ENCODE results near the gene TCF20. TPM values are rescaled to one million over a fixed set of nuclear protein-coding genes. Genes with fewer than 3 reads are reported as not detected.
A peak's percentile ranks its signal among the peaks of the same experiment; 100 is the strongest.

TCF20 gene
- polyA plus RNA-seq, 5 donors, result 20.6 to 24.9 (median 23.2) TPM

GRCh38 chr22:42265321-42265720, 5.1 kb downstream of the TCF20 start:
- DNase-seq, result no peak

DNA sequence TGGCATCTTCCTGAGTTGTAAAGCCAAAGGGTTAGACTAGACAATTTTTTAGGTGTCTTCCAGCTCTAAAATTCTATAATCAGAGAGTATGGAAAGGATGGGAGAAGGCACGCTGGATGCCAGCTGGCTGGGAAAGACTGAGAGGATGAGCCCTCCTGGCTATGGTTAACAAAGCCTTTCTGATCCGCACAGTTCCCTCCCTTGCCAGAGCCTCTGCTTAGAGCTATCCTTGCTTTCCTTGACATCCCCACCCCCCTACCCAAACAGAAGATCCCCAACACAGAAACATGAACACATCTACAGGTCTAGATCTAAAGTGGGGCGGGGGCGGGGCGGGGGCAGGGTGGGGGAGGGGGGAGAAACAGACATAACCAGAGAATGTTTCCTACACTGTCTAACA, 6.5 kb downstream of the TCF20 start:
- no peak for DNase-seq

- no peak for DNase-seq
Observed at GRCh38 chr22:42262964-42263363, 7.5 kb downstream of the TCF20 start.

DNA sequence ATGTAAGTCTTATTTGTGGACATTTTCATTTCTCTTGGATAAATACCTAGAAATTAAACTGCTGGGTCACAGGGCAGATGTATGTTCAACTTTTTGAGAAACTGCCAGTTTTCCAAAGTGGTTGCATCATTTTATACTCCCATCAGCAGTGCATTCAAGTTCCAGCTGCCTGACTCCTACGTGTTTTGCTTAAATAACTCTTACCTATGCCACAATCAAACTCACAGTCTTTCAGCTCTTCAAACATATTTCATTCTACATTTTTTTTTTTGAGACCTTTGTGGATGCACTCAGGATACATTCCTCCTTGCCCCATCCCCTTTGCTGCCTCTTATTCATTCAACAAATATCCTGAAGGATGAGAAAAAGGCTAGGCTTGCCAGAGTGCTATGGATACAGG, 9.2 kb downstream of the TCF20 start:
- DNase-seq, result no peak

- no peak for DNase-seq
Observed at GRCh38 chr22:42258126-42258525, 12.3 kb downstream of the TCF20 start.

GRCh38 chr22:42257386-42257785, 13.1 kb downstream of the TCF20 start:
- no peak for DNase-seq

DNA sequence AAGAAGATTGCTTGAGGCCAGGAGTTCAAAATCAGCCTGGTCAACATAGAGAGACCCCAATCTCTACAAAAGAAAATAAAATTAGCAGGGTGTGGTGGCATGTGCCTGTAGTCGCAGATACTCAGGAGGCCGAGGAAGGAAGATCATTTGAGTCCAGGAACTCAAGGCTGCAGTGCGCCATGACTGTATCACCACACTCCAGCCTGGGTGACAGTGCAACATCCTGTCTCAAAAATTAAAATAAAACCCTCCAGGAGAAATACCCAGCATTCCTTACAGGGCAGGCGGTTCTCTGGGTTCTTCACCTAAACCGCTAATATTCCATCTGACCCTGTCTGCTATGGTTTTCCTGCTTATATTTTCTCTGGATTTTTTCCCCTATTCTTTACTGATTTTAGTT, 13.5 kb downstream of the TCF20 start:
- no peak for DNase-seq

- peak; percentile 23 to 30 for DNase-seq
Observed at GRCh38 chr22:42256220-42256619, 14.2 kb downstream of the TCF20 start.

GRCh38 chr22:42249831-42250230, 20.6 kb downstream of the TCF20 start:
- no peak for DNase-seq

GRCh38 chr22:42248995-42249394, 21.5 kb downstream of the TCF20 start:
- DNase-seq, result no peak

- DNase-seq, result no peak
Observed at GRCh38 chr22:42247596-42247995, 22.9 kb downstream of the TCF20 start.

DNA sequence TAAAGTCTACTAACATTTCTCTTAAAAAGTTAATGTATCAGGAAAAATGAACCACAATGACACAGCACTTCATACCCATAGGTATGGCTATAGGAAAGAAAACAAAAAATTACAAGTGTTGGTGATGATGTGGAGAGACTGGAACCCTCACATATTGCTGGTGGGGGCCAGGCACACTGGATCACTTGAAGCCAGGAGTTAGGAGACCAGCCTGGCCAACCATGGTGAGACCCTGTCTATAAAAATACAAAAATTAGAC, 26.7 kb downstream of the TCF20 start:
- no peak for DNase-seq

DNA sequence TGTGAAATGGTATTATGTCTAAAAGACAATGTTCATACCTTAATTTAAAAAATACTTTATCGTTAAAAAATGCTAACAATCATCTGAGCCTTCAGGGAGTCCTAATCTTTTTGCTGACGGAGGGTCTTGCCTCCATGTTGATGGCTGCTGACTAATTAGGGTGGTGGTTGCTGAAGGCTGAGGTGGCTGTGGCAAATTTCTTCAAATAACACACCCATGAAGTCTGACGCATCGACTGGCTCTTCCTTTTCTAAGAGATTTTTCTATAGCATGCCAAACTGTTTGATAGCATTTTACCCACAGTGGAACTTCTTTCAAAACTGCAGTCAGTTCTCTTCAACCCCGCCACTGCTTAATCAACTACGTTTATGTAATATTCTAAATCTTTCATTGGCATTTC, 33.6 kb downstream of the TCF20 start:
- DNase-seq, result no peak

DNA sequence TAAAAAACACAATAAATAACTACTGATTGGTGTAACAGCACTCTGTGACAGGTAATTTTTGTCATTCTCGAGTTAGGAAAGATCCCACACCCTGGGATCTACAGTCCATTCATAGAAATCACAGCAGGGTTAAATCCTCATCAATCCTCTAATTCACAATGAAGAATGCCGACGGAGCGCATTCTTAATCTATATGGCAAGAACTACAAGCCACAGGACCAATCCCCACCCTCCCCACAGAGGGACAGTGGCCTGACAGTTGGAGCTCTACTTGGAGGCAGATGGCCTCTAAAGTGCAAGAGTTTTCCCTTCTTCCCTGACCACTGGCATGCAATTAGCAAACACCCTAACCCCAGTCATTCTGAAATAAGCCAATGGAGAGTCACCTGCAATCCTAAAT, 34.2 kb downstream of the TCF20 start:
- DNase-seq, result no peak

- no peak for DNase-seq
Observed at GRCh38 chr22:42233879-42234278, 36.6 kb downstream of the TCF20 start.

- no peak for DNase-seq
Observed at GRCh38 chr22:42231929-42232328, 38.5 kb downstream of the TCF20 start.

DNA sequence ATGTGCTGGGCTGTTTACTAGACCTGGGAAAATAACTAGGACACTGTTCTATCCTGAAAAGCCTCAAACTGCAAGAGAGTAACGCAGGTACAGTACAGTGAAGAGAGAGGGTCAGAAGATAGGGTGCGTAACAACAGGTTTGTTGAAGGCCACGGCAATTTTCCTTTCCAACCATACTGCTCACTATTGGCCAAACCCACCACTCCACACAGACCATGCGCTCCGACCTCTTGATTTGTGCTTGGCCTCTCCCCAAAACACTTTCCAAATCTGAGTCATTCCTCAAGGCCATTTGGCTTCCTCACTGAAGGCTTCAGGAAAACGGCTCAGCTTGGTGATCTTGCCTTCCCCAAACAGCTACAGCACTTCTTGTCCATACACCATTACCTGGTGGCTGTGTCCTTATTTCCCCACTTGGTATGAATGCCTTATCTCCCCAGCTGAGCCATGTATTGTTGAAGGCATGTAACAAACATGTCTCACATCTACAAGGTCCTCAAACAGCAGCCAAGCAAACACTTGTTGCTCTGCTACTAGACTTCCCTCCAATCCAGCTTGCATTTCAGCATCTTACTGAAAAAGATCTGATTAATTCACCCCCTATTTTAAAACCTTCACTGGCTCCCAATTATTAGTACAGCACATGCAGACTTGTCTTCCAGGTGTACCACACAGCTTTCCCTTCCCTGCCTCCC, 40.9 kb downstream of the TCF20 start:
- peak; percentile 6 to 14 for DNase-seq

GRCh38 chr22:42228483-42228882, 42.0 kb downstream of the TCF20 start:
- no peak for DNase-seq

GRCh38 chr22:42227435-42227834, 43.0 kb downstream of the TCF20 start:
- no peak for DNase-seq

GRCh38 chr22:42225841-42226240, 44.6 kb downstream of the TCF20 start:
- no peak for DNase-seq

DNA sequence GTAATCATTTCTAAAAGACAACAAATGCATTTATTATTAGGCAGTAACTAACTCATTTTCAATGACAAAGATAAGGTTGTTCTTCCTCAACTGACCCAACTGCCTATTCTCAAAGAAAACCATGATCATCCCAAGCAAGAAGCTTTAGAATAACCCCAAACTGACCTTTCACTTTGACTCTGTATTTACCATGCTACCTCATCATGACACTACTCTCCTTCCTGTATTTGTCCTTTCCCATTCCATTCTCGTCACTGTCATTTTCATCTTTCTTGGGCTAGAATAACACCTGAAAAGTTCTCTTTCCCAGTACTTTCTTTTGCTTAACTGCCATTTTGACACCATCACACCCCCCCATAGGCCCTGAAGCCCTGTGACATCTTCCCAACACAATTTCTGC, 48.3 kb downstream of the TCF20 start:
- DNase-seq, result no peak
